Tongue (tissue), 2 donors: ENCODE results near the gene CIPC. TPM values are rescaled to one million over a fixed set of nuclear protein-coding genes. Genes with fewer than 3 reads are reported as not detected.

ENCODE experiments used
- DNase-seq: peaks from one replicate; pipeline ENCODE4 v3.0.0-alpha.2; 2015
- total RNA-seq: library from RNA; depleted of rRNA; stranded (reverse); fragments of >200 nt; gene quantifications from one replicate; pipeline ENCODE4 v1.2.3, GENCODE V29; 2014

Gene CIPC
- total RNA-seq: 42.4 TPM

- DNase-seq: peak; percentile 100
These were observed at the start of gene CIPC for GRCh38 chr14:77097700-77098528. Gene CIPC (plus strand): TSS chr14:77098258. CDS start chr14:77105709, 7,451 bp downstream.

- DNase-seq: peak; percentile 77
These were observed 46.9 kb upstream of the CIPC start for GRCh38 chr14:77051116-77051515.

DNA sequence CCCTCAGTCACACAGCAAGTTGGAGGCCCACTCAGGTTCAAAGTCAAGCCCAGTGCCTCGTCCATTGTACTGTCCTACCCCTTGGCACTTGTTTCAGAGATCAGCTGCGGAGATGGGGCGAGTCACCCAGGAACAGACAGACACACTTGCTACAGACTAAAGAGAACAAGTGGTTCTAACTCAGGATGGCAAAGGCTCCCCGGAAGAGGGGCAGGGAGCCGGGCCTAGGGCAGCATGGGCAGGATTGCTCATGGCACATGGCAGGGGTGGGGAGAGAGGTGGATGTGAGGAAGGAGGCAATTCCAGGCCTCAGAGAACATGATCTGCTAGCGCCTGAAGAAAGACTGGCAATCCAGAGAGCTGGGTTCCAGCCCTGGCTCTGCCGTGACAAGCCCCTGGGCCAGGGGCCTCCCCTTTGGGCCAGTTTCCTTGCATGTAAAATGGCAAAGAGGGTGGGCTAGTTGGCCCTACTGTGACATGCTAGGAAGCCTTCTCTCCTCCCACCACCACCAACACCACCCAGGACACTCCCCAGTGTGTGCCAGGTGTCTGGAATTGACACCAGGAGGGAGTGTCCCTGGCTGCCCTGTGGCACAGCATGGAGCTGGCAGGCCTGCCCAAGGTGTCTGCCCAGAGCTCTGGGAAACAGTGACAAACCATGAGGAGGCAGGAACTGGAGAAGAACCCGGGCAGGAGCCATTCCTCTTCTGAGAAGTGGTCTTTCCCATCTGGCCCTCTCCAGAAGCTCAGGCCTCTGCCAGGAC, 45.6 kb upstream of the CIPC start:
- DNase-seq: peak; percentile 29

GRCh38 chr14:77053046-77053841, 44.8 kb upstream of the CIPC start:
- peak; percentile 92 for DNase-seq

- DNase-seq: no peak
These were observed 42.8 kb upstream of the CIPC start for GRCh38 chr14:77055306-77055705.

GRCh38 chr14:77055981-77056380, 42.1 kb upstream of the CIPC start:
- no peak for DNase-seq

GRCh38 chr14:77058117-77058516, 39.9 kb upstream of the CIPC start:
- DNase-seq: no peak

GRCh38 chr14:77058785-77059184, 39.3 kb upstream of the CIPC start:
- DNase-seq: no peak

GRCh38 chr14:77059276-77059915, 38.7 kb upstream of the CIPC start:
- peak; percentile 38 for DNase-seq

DNA sequence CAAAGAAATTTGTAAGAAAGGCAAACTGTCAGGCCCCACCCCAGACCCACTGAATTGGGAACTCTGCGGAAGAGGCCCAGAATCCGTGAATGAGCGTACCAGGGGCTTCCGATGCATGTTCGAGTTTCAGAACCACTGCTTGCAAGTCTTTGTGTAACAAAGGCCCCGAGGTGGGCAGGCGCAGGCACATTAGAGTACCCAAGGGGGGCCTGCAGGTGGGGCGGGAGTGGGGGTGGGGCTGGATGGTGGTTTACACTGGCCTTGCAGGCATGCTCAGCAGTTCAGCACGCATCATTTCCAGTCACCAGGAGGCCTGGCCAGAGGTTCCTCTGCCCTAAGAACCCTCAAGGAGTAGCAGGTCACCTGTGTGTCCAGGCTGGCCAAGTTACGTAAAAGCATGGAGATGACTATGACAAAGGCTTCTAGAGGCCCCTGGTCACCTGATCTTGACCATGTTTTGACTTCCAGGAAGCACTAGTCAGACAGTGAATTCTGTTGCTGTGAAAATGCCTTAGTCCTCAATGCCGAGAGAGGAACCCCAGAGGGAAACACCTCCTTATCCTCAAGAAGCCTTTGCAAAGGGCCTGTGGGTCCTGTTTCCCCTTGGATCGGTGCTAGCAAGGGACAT, 36.3 kb upstream of the CIPC start:
- DNase-seq: no peak

GRCh38 chr14:77062261-77062660, 35.8 kb upstream of the CIPC start:
- no peak for DNase-seq

DNA sequence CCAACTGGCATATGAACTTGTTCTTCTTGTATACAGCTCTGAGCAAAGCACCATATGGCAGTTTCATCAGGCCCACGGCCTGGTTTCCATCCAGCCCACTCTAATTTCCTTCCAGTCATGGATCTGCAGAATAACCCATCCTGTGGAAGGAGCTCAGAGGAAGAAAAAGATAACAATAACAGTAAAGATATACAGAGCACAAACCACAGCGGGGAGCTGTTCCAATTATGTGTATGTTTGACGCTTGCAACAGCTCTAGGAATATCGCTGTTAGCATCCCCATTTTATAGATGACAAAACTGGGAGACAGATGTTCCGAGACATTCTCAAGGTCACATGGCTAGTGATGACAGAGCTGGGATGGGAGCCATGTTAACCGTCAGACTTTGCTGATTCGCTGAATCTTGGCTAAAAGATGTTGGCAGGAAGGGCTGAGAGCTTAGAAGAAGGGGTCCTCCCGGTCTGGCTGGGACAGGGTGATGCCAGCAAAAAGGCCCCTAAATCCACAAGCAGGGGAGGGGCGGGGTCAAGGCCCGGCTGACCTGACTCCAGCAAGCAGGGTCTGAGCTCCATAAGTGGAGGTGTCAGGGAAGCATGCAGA, 34.4 kb upstream of the CIPC start:
- peak; percentile 53 for DNase-seq

DNA sequence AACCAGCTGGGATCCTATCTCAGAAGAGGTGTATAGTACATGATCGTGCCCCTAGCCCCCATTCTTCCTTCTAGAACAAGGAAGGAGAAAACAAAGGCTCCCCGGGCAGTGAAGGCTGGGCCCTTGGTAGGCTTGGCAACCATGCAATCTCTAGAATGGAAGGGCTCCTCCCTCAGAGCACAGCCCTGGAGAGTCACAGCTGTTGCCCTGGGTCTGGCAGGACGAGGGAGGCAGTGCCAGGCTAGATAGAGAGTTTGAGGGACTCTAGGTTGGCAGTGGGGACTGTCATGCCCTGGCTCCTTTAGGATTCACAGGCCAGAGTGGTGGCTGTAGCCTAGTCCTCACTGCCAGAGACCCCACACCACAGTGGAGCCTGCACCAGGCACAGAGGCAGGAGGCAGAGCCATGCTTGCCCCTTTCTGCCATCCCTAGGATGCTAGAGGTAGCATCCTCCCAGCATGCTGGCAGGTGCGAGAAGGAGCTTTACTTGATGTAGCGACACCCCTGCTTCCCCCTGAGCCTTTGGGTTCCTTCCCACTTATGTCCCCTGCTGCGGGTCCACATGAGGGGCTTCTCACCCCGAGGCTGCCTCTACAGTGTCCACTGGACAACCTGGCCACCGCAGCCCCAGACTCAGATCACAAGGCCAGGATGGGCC, 33.4 kb upstream of the CIPC start:
- peak; percentile 70 for DNase-seq

GRCh38 chr14:77065851-77066577, 32.0 kb upstream of the CIPC start:
- no peak for DNase-seq

GRCh38 chr14:77066578-77067172, 31.4 kb upstream of the CIPC start:
- no peak for DNase-seq

DNA sequence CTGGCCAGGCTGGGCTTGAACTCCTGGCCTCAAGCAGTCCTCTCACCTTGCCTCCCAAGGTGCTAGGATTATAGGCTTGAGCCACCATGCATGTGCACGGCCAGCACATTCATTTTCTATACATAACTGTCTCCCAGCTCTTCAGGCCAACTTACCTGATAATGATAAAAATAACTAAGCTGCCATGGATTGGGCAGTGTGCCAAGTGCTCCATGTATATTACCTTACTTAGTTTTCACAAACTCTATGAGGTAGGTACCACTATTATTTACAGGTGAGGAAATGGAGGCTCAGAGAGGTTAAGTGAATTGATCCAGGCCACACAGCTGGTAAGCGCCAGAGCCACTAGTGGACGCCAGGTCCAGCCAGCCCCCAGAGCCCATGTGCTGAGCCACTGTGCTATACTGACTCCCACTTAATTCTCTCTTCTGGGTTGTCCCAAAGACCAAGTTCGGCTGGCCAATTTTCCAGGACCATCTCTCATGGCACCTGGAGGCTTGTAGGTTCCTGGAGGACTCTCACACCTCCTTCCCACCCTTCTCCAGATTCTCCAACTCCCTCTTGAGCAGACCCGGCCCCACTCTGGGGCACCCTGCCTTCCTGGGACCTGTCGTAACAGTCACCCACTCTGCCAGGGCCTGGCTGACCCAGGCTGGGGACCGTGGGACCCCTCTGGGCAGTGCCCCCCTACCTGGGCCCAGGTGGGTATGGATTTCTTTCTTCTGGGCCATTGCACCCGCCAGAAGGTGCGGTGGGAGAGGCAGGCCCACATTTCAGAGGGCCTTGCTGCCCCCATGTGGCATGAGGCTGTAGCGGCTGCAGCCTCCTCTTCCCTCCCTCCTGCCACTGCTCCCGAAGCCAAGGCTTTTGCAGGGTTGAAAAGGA, 30.2 kb upstream of the CIPC start:
- DNase-seq: peak; percentile 82

GRCh38 chr14:77068517-77069200, 29.4 kb upstream of the CIPC start:
- DNase-seq: no peak

- DNase-seq: no peak
These were observed 28.5 kb upstream of the CIPC start for GRCh38 chr14:77069551-77069950.
